ENCODE data around the gene CDYL.

DNA sequence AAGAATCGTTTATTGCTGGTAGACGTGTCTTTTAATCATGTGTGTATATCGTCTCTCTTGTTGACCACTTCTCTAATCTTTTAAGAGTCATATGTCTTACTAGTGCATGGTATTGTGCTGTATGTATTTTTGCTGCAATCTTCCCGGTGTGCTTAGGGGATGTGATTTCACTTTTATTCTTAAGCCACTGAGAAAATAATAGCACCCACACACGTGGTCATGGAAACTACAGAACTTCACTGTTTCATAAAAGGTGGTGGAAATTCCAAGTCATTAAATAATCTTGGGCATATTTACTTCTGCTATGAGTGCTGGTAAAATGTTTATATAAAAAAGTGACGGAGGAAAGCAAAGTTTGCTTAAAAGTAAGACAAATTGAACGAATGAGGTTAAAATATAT lies 3.0 kb upstream of the CDYL start:
- TF ChIP-seq, protein P1, sequence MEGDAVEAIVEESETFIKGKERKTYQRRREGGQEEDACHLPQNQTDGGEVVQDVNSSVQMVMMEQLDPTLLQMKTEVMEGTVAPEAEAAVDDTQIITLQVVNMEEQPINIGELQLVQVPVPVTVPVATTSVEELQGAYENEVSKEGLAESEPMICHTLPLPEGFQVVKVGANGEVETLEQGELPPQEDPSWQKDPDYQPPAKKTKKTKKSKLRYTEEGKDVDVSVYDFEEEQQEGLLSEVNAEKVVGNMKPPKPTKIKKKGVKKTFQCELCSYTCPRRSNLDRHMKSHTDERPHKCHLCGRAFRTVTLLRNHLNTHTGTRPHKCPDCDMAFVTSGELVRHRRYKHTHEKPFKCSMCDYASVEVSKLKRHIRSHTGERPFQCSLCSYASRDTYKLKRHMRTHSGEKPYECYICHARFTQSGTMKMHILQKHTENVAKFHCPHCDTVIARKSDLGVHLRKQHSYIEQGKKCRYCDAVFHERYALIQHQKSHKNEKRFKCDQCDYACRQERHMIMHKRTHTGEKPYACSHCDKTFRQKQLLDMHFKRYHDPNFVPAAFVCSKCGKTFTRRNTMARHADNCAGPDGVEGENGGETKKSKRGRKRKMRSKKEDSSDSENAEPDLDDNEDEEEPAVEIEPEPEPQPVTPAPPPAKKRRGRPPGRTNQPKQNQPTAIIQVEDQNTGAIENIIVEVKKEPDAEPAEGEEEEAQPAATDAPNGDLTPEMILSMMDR (IDR thresholded peaks at IDR 0.05): no peak
- no peak for TF ChIP-seq POLR2A (IDR thresholded peaks at IDR 0.05)

Measured in lower leg skin (tissue), 3 donors.